DOHH2 (cell line): ENCODE measurements around the gene CSRNP3.

Source experiments
- H3F3A ChIP-seq: fragments of 200-600 bp; sonication (generic), shearing (Covaris generic); 2 replicates; pipeline ENCODE4 v1.6.0; 2016; ENCODE audit warnings: antibody characterized with exemption, mild to moderate bottlenecking; ENCODE audit not compliant: control insufficient read depth, insufficient read depth
- H3K27ac ChIP-seq: fragments of 200-600 bp; sonication (generic); 2 replicates; pipeline ENCODE4 v1.5.1; 2014; ENCODE audit warnings: low read depth, mild to moderate bottlenecking, low read length, moderate library complexity
- H3K27me3 ChIP-seq: fragments of 200-600 bp; sonication (generic); 2 replicates; pipeline ENCODE4 v1.6.1; 2014; ENCODE audit warnings: mild to moderate bottlenecking, low read length, mixed read lengths; ENCODE audit not compliant: control insufficient read depth
- H3K36me3 ChIP-seq: fragments of 200-600 bp; sonication (generic); 2 replicates; pipeline ENCODE4 v1.6.1; 2014; ENCODE audit warnings: mild to moderate bottlenecking, low read length, moderate library complexity, mixed read lengths; ENCODE audit not compliant: control insufficient read depth
- H3K4me1 ChIP-seq: fragments of 200-600 bp; sonication (generic); 2 replicates; pipeline ENCODE4 v1.6.1; 2014; ENCODE audit warnings: mild to moderate bottlenecking, low read length, mixed read lengths; ENCODE audit not compliant: control insufficient read depth
- H3K4me2 ChIP-seq: fragments of 200-600 bp; sonication (generic); 2 replicates; pipeline ENCODE4 v1.6.0; 2014; ENCODE audit warnings: mild to moderate bottlenecking, low read length, moderate library complexity
- H3K4me3 ChIP-seq: fragments of 200-600 bp; sonication (generic); 2 replicates; pipeline ENCODE4 v1.5.1; 2014; ENCODE audit warnings: mild to moderate bottlenecking, low read length, mixed read lengths
- H3K79me2 ChIP-seq: fragments of 200-600 bp; sonication (generic); 2 replicates; pipeline ENCODE4 v1.6.1; 2014; ENCODE audit warnings: mild to moderate bottlenecking, low read length, mixed read lengths; ENCODE audit not compliant: control insufficient read depth
- H3K9me2 ChIP-seq: fragments of 200-600 bp; sonication (generic); replicated peaks from 2 replicates; pipeline ENCODE4 v1.6.1; 2014; ENCODE audit warnings: mild to moderate bottlenecking, low read length, mixed read lengths; ENCODE audit not compliant: control insufficient read depth
- H3K9me3 ChIP-seq: fragments of 200-600 bp; sonication (generic); 2 replicates; pipeline ENCODE4 v1.6.1; 2014; ENCODE audit warnings: antibody characterized with exemption, low read length, mixed read lengths; ENCODE audit not compliant: control insufficient read depth, insufficient read depth
- H4K20me1 ChIP-seq: fragments of 200-600 bp; sonication (generic); 2 replicates; pipeline ENCODE4 v1.6.0; 2014; ENCODE audit warnings: low read depth, mild to moderate bottlenecking, antibody characterized with exemption, low read length, moderate library complexity; ENCODE audit not compliant: control insufficient read depth, insufficient read depth
- EZH2phosphoT487 ChIP-seq: fragments of 200-600 bp; sonication (generic); IDR thresholded peaks from 2 replicates; pipeline ENCODE4 v1.6.1; 2017; ENCODE audit warnings: borderline replicate concordance, mild to moderate bottlenecking, antibody characterized with exemption, low read length, moderate library complexity, mixed read lengths
- TF ChIP-seq, protein P1 (sequence below): fragments of 200-600 bp; sonication (generic); IDR thresholded peaks from one replicate; pipeline ENCODE4 v1.5.1; 2014; ENCODE audit warnings: antibody characterized with exemption, mild to moderate bottlenecking, low read depth, low read length; ENCODE audit not compliant: poor library complexity, severe bottlenecking

CSRNP3 gene

DNA sequence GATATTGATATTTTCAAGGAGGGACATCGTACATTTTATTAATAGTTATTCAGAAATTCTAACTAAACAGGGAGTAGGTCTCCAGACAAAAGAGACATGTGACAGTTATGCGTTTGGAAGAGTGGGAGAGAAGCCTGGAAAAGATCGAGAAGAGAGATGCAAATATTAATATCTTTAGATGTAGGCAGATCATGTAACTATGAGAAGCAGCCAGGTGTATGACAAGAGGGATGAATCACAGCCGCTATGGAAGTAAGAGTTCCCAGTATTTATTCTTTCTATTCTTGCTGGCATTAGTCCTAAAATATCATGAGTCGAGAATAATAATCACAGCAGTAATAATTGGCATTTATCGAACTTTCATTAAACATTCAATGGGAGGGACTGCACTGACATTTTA, 140.2 kb downstream of the CSRNP3 start:
- no peaks in the 10 kb centered on the region for H4K20me1 ChIP-seq
- H3K4me1 ChIP-seq = peaks cover 66% of the 10 kb centered on the region

DNA sequence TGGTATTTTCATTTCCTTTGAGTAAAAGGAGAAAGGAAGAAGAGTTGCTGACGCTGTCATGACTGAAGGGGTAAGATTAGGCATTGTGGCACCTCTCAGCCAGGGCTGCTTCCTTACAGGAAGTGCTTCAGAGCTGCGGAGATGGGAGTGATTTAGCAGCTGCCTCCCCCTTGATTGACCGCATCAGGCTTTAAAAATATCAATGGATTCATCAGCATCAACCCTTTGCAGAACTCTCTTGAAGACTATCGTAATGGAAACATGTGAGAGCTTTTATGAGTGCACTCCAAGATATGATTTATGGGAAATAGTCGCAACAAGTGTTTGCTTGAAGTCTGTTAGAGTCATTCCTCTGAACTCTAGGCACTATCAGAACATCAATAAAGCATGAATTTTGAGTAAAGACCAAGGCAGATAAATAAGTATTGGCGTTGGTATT, 141.1 kb downstream of the CSRNP3 start:
- H3K4me1 ChIP-seq = peaks cover 66% of the 10 kb centered on the region
- no peaks in the 10 kb centered on the region for H3K79me2 ChIP-seq

More for the DNA sequence above, 140.2 kb downstream of the CSRNP3 start:
- H3K36me3 ChIP-seq = peaks cover 10% of the 10 kb centered on the region; the same call in 1 of the 2 replicates
- H3K4me2 ChIP-seq = no peak overlapping the region
- H3K9me3 ChIP-seq = no peaks in the 10 kb centered on the region
- no peaks in the 10 kb centered on the region for H3K27me3 ChIP-seq
- H3K79me2 ChIP-seq = no peaks in the 10 kb centered on the region
- H3F3A ChIP-seq = peaks cover 22% of the 10 kb centered on the region
- TF ChIP-seq, protein P1, sequence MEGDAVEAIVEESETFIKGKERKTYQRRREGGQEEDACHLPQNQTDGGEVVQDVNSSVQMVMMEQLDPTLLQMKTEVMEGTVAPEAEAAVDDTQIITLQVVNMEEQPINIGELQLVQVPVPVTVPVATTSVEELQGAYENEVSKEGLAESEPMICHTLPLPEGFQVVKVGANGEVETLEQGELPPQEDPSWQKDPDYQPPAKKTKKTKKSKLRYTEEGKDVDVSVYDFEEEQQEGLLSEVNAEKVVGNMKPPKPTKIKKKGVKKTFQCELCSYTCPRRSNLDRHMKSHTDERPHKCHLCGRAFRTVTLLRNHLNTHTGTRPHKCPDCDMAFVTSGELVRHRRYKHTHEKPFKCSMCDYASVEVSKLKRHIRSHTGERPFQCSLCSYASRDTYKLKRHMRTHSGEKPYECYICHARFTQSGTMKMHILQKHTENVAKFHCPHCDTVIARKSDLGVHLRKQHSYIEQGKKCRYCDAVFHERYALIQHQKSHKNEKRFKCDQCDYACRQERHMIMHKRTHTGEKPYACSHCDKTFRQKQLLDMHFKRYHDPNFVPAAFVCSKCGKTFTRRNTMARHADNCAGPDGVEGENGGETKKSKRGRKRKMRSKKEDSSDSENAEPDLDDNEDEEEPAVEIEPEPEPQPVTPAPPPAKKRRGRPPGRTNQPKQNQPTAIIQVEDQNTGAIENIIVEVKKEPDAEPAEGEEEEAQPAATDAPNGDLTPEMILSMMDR = no peak
- TF ChIP-seq EZH2phosphoT487 = no peak
- no peaks in the 10 kb centered on the region for H3K9me2 ChIP-seq
- peak overlapping the region; percentile 57 for H3K27ac ChIP-seq
- no peak overlapping the region for H3K4me3 ChIP-seq

DNA sequence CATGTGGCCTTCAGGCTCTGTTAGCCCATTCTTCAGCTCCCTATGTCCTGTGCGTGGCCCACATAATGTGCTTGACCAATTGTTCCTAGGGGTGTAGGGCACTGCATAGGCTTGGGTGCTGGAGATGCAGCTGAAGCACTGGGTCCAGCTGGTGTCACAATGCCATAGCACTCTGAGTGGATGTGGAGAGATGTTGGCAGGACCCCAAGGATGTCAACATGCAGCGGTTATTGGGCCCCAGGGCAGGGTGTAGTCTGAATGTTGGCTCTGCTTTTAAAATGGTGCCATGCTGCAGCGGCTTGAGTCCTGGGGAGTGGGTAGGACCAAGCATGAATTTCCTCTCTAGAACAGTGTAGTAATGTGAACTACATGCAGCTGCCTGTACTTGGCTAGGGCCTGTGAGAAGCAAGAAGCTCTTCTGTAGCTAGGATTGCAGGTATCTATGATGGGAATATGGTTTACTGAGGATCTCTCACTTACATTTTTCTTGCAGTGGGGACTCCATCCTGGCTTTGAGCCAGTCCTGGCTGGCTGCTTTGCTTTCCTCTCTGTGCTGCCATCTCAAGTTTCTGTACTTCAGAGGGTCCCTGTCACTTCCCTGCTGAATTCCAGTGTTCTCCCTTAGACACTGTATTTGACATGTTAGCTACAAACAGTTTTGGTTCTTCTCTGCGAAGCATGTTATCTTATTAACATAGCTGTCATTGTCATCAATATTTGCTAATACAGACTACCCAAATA, 148.4 kb downstream of the CSRNP3 start:
- H3K36me3 ChIP-seq = peaks cover 5% of the 10 kb centered on the region; the same call in 1 of the 2 replicates
- H3K27me3 ChIP-seq = no peaks in the 10 kb centered on the region
- peaks cover 16% of the 10 kb centered on the region for H3K4me1 ChIP-seq
- no peak overlapping the region for H3K4me3 ChIP-seq
- no peak overlapping the region for H3K4me2 ChIP-seq
- no peaks in the 10 kb centered on the region for H3K9me2 ChIP-seq
- no peak overlapping the region for H3K27ac ChIP-seq
- peaks cover 6% of the 10 kb centered on the region; the same call in 1 of the 2 replicates for H3K9me3 ChIP-seq
- H4K20me1 ChIP-seq = no peaks in the 10 kb centered on the region
- H3K79me2 ChIP-seq = no peaks in the 10 kb centered on the region
- H3F3A ChIP-seq = no peaks in the 10 kb centered on the region
- TF ChIP-seq EZH2phosphoT487 = no peak
- TF ChIP-seq, protein P1 = no peak

More for the DNA sequence above, 141.1 kb downstream of the CSRNP3 start:
- Histone ChIP-seq H3K36me3 (peaks cover 10% of the 10 kb centered on the region; the same call in 1 of the 2 replicates), H3F3A (peaks cover 22% of the 10 kb centered on the region), H3K27me3 (no peaks in the 10 kb centered on the region), H4K20me1 (no peaks in the 10 kb centered on the region), H3K9me2 (no peaks in the 10 kb centered on the region), H3K27ac (peak overlapping the region; percentile 57), H3K4me2 (peak overlapping the region; percentile 67), H3K4me3 (peak overlapping the region; percentile 49), H3K9me3 (no peaks in the 10 kb centered on the region)
- TF ChIP-seq, protein P1 = no peak
- TF ChIP-seq EZH2phosphoT487 = no peak
